Measurements from ENCODE around the gene EDC3. TPM values are rescaled to one million over a fixed set of nuclear protein-coding genes. Genes with fewer than 3 reads are reported as not detected.

Gene EDC3
- total and polyA plus RNA-seq, 12 donors, result 3.9 to 25.3 (median 16.1) TPM

DNA sequence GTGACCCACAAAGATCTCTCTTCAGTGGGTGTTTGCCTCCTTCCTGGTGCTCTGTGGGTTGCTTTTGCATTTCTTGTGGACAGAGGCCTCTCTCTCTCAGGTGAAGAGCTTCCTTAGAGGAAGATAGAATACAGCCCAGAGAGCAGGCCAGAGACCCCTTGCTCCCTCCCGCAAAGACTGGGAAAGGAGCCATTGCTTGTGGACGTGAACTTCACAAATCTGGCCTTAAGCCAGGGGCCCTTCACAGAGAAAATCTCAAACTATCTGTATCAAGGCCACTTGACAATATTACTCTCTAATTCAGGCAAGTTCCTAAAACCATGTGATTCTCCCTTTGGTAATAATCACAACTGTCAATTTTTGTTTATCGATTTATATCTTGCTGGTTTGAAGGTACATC is 110.6 kb downstream of the EDC3 start:
- H3K36me3 ChIP-seq (replicated peaks in 1 of 2), result peaks cover 0 to 3% of the 10 kb centered on the region in 2 donors

DNA sequence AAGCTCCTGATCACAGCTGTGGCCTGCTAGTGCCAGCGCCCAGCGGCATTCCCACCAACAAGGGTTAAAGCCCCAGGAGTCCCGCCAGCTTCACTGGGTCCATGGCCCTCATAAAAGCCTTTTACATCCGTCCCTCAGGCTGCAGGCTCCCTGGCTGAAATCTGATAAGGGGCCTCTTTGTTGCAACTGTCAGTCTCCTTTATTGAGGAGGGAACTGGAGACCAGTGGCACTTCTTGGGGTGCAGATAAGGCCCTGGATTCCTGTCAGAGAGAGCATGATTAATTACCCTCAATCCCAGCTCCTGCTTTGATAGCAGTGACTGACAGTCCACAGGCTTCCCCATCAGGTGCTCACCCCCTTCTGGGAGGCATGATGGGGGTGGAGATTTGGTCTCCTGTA is 111.0 kb downstream of the EDC3 start:
- no peak for DNase-seq
- TF ChIP-seq, protein P1, sequence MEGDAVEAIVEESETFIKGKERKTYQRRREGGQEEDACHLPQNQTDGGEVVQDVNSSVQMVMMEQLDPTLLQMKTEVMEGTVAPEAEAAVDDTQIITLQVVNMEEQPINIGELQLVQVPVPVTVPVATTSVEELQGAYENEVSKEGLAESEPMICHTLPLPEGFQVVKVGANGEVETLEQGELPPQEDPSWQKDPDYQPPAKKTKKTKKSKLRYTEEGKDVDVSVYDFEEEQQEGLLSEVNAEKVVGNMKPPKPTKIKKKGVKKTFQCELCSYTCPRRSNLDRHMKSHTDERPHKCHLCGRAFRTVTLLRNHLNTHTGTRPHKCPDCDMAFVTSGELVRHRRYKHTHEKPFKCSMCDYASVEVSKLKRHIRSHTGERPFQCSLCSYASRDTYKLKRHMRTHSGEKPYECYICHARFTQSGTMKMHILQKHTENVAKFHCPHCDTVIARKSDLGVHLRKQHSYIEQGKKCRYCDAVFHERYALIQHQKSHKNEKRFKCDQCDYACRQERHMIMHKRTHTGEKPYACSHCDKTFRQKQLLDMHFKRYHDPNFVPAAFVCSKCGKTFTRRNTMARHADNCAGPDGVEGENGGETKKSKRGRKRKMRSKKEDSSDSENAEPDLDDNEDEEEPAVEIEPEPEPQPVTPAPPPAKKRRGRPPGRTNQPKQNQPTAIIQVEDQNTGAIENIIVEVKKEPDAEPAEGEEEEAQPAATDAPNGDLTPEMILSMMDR (IDR thresholded peaks at IDR 0.05), result no peak
- TF ChIP-seq POLR2A (IDR thresholded peaks at IDR 0.05), result no peak
- Histone ChIP-seq H3K4me1 (replicated peaks in 1 of 2) (peaks cover 3 to 14% of the 10 kb centered on the region in 2 donors), H3K9me3 (replicated peaks in 1 of 3) (no peaks in the 10 kb centered on the region), H3K36me3 (replicated peaks in 1 of 2) (no peaks in the 10 kb centered on the region), H3K27me3 (no peaks in the 10 kb centered on the region), H3K27ac (no peak overlapping the region), H3K4me3 (no peak overlapping the region)
- intact Hi-C loops (cut with DNase I), result no loop called here
- WGBS, 4 donors, result 74 to 89% (median 84%) methylated on average over 4 of the region's 4 CpGs

More for the DNA sequence above, 110.6 kb downstream of the EDC3 start:
- Histone ChIP-seq H3K27ac (no peak overlapping the region), H3K9me3 (replicated peaks in 1 of 3) (no peaks in the 10 kb centered on the region), H3K4me3 (no peak overlapping the region), H3K27me3 (no peaks in the 10 kb centered on the region), H3K4me1 (replicated peaks in 1 of 2) (peaks cover 3 to 14% of the 10 kb centered on the region in 2 donors)
- WGBS, 4 donors, result 26 to 36% (median 35%) methylated on average over 3 of the region's 3 CpGs
- intact Hi-C loops (cut with DNase I), result no loop called here
- peak in 1 of 7 donors; percentile 49 for DNase-seq
- TF ChIP-seq, protein P1 (IDR thresholded peaks at IDR 0.05), result no peak
- TF ChIP-seq POLR2A (IDR thresholded peaks at IDR 0.05), result no peak

DNA sequence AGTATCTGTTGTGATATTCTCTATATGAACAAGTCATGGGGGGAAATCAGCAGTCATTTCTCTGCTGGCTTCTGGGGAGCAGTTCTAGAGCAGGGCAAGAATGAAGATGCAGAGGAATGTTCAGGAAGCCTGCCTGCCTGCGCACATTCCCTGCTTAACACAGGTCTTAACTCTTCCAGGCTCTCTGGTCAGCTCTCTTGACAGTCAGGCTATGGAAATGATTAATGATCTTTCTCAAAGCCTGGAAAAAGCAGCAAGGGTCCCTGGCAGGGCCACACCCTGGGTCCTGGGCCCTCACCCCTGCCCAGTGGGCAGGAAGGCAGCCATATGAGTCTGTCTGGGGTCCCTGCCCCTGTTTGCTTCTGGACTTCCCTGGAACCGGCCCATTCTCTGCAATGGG is 111.6 kb downstream of the EDC3 start:
- H3K9me3 ChIP-seq (replicated peaks in 1 of 3), result no peaks in the 10 kb centered on the region
- no peaks in the 10 kb centered on the region for H3K27me3 ChIP-seq
- peaks cover 3 to 14% of the 10 kb centered on the region in 2 donors for H3K4me1 ChIP-seq (replicated peaks in 1 of 2)
- no peak for DNase-seq
- no peak overlapping the region for H3K27ac ChIP-seq
- no peaks in the 10 kb centered on the region for H3K36me3 ChIP-seq (replicated peaks in 1 of 2)
- no peak overlapping the region for H3K4me3 ChIP-seq
- TF ChIP-seq, protein P1 (IDR thresholded peaks at IDR 0.05), result no peak
- no peak for TF ChIP-seq POLR2A (IDR thresholded peaks at IDR 0.05)
- intact Hi-C loops (cut with DNase I), result no loop called here
- 76 to 81% (median 78%) methylated on average over 2 of the region's 2 CpGs for whole genome bisulfite sequencing, 4 donors

Other genes with a start within 250 kb of the EDC3 start
- gene UBL7, start 234.9 kb downstream of the EDC3 start, total RNA-seq, result 10 to 100 TPM; 47.7 to 85.0 (median 59.3) TPM
- 10 to 100 TPM; 16.0 to 46.1 (median 31.2) TPM for gene UBL7, start 234.9 kb downstream of the EDC3 start, polyA plus RNA-seq
- gene ARID3B, start 154.8 kb downstream of the EDC3 start, total RNA-seq, result 1 to 10 TPM; 1.0 to 7.1 (median 3.6) TPM
- 1 to 10 TPM; 1.8 to 4.4 (median 2.6) TPM for gene ARID3B, start 154.8 kb downstream of the EDC3 start, polyA plus RNA-seq
- 100 to 1,000 TPM in 2 of 9 donors, 10 to 100 TPM in 7; 26.2 to 123 (median 58.5) TPM for gene CLK3, start 80.2 kb downstream of the EDC3 start, total RNA-seq
- 100 to 1,000 TPM in 2 of 3 donors, 10 to 100 TPM in 1; 71.2 to 160 (median 123) TPM for gene CLK3, start 80.2 kb downstream of the EDC3 start, polyA plus RNA-seq
- gene CYP1A1, start 29.5 kb upstream of the EDC3 start, total RNA-seq, result under 1 TPM in 2 of 9 donors, not detected in 7; 0.11 to 0.96 TPM
- gene CYP1A1, start 29.5 kb upstream of the EDC3 start, polyA plus RNA-seq, result 1 to 10 TPM in 1 of 3 donors, not detected in 2; 2.2 TPM
- not detected for gene CYP1A2, start 52.8 kb upstream of the EDC3 start, total RNA-seq
- gene CYP1A2, start 52.8 kb upstream of the EDC3 start, polyA plus RNA-seq, result not detected
- 10 to 100 TPM; 10.9 to 59.4 (median 28.9) TPM for gene CSK, start 86.1 kb upstream of the EDC3 start, total RNA-seq
- gene CSK, start 86.1 kb upstream of the EDC3 start, polyA plus RNA-seq, result 10 to 100 TPM; 20.5 to 46.4 (median 25.8) TPM
- 10 to 100 TPM in 1 of 9 donors, 1 to 10 TPM in 6, under 1 TPM in 1, not detected in 1; 0.28 to 11.2 (median 3.9) TPM for gene LMAN1L, start 116.8 kb upstream of the EDC3 start, total RNA-seq
- gene LMAN1L, start 116.8 kb upstream of the EDC3 start, polyA plus RNA-seq, result 10 to 100 TPM in 1 of 3 donors, 1 to 10 TPM in 1, under 1 TPM in 1; 0.88 to 12.5 (median 7.3) TPM
- 1 to 10 TPM in 2 of 9 donors, under 1 TPM in 5, not detected in 2; 0.11 to 3.6 (median 0.69) TPM for gene CPLX3, start 130.6 kb upstream of the EDC3 start, total RNA-seq
- 10 to 100 TPM in 2 of 3 donors, 1 to 10 TPM in 1; 1.1 to 24.1 (median 24.0) TPM for gene CPLX3, start 130.6 kb upstream of the EDC3 start, polyA plus RNA-seq
- gene ULK3, start 147.1 kb upstream of the EDC3 start, total RNA-seq, result 10 to 100 TPM; 30.1 to 83.6 (median 48.9) TPM
- 100 to 1,000 TPM in 2 of 3 donors, 10 to 100 TPM in 1; 21.7 to 126 (median 124) TPM for gene ULK3, start 147.1 kb upstream of the EDC3 start, polyA plus RNA-seq
- 100 to 1,000 TPM in 5 of 9 donors, 10 to 100 TPM in 4; 29.5 to 185 (median 100) TPM for gene SCAMP2, start 177.3 kb upstream of the EDC3 start, total RNA-seq
- 100 to 1,000 TPM in 1 of 3 donors, 10 to 100 TPM in 2; 45.0 to 109 (median 61.9) TPM for gene SCAMP2, start 177.3 kb upstream of the EDC3 start, polyA plus RNA-seq
- 100 to 1,000 TPM in 6 of 9 donors, 10 to 100 TPM in 3; 68.7 to 218 (median 105) TPM for gene MPI, start 194.0 kb upstream of the EDC3 start, total RNA-seq
- gene MPI, start 194.0 kb upstream of the EDC3 start, polyA plus RNA-seq, result 100 to 1,000 TPM in 1 of 3 donors, 10 to 100 TPM in 2; 26.2 to 123 (median 37.9) TPM
- gene FAM219B, start 210.8 kb upstream of the EDC3 start, total RNA-seq, result 100 to 1,000 TPM in 2 of 9 donors, 10 to 100 TPM in 7; 44.0 to 112 (median 82.3) TPM
- gene FAM219B, start 210.8 kb upstream of the EDC3 start, polyA plus RNA-seq, result 10 to 100 TPM; 45.0 to 54.5 (median 51.4) TPM
- 100 to 1,000 TPM in 8 of 9 donors, 10 to 100 TPM in 1; 60.9 to 330 (median 150) TPM for gene COX5A, start 242.0 kb upstream of the EDC3 start, total RNA-seq
- gene COX5A, start 242.0 kb upstream of the EDC3 start, polyA plus RNA-seq, result 100 to 1,000 TPM in 2 of 3 donors, 10 to 100 TPM in 1; 85.5 to 244 (median 190) TPM